Measurements from ENCODE around the gene STMP1.

DNA sequence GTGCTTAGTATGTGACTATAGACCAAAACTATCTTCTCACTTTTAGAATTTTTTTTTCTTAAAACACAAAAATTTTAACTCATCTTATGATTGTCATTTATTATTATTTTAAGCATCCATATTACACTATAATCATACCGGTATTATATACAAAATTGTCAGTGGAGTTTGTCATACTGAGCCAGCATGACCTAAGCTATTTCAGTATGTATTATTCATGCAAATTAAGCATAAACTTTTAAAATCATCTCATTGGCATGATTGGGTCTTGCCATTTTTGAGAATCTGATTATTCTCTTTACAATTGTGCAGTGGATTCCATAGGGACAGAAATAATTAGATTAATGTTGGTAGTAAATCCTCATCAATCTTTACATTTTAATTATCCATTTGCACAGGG lies 46.2 kb upstream of the STMP1 start:
- TF ChIP-seq, protein P1, sequence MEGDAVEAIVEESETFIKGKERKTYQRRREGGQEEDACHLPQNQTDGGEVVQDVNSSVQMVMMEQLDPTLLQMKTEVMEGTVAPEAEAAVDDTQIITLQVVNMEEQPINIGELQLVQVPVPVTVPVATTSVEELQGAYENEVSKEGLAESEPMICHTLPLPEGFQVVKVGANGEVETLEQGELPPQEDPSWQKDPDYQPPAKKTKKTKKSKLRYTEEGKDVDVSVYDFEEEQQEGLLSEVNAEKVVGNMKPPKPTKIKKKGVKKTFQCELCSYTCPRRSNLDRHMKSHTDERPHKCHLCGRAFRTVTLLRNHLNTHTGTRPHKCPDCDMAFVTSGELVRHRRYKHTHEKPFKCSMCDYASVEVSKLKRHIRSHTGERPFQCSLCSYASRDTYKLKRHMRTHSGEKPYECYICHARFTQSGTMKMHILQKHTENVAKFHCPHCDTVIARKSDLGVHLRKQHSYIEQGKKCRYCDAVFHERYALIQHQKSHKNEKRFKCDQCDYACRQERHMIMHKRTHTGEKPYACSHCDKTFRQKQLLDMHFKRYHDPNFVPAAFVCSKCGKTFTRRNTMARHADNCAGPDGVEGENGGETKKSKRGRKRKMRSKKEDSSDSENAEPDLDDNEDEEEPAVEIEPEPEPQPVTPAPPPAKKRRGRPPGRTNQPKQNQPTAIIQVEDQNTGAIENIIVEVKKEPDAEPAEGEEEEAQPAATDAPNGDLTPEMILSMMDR (IDR thresholded peaks at IDR 0.05) = no peak
- no peak for TF ChIP-seq POLR2A (IDR thresholded peaks at IDR 0.05)
